NCI-H1417 (cell line): ENCODE data around the gene ENAM.
"Not testable (repeated sequence)": the region's sequence is repeated elsewhere in the genome, so short reads cannot be mapped to it uniquely, and the experiment has no call there.

Experiments used
- DNase-seq, 3 experiments: peaks; one replicate each; lab custom pipeline; 2025; lab: John Stamatoyannopoulos, UW

ENAM gene

GRCh38 chr4:70624226-70624793 is 4.2 kb upstream of the ENAM start:
- no peak for DNase-seq

GRCh38 chr4:70627620-70628019 is 924 bp upstream of the ENAM start:
- DNase-seq = no peak

GRCh38 chr4:70629469-70630090 is 1.0 kb downstream of the ENAM start:
- DNase-seq = no peak

DNA sequence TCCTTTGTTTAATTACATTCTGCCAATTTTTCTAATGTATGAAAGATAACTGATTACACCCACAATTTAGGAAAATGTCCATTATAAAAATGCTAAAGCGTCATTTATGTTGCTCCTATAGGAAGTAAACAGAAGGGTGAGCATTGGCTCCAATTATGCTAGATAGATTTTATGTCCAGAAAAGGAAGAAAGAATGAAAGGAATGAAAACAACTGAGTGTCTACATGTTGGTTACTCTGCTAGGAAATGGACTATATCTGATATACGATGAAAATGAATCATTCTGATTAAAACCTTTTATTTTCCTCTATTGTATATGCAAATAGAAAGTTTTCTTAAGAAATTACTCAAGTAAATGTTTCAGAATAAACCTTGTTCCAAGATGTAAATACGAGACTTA is 1.6 kb downstream of the ENAM start:
- DNase-seq = no peak

DNA sequence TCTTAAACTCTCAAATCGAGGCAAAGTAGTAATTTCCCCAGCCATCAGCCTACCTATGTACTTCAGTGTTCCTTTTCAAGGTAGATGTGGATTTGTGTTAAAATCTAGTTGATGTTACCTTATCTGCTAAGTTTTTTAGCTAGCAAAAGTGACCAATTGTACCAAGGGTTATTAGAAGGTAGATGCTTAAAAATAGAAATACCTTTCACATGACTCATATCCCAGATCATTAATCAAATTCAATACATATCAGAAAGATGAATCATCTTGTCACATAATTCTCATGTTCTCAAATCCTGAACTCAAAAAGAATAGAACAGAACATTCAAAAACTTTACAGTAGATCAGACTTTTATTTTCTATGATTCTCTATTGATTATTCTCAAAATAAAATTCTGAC is 3.5 kb downstream of the ENAM start:
- no peak for DNase-seq

DNA sequence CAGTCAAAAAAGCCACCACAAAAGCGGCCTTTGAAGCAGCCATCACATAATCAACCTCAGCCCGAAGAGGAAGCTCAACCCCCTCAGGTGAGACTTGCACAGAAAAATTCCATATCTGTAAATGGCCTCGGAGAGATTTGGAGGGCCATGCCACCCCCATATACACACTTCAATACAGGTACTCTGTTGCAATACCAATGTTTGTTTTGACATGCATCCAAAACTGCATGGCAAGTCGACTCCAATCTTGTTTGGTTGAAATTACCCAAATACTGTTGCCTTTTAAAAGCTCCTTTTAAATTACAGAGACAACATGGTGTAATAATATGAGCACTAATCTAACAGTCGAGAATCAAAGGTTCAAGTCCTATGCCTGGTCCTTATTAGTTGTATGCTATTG is 5.9 kb downstream of the ENAM start:
- no peak for DNase-seq

DNA sequence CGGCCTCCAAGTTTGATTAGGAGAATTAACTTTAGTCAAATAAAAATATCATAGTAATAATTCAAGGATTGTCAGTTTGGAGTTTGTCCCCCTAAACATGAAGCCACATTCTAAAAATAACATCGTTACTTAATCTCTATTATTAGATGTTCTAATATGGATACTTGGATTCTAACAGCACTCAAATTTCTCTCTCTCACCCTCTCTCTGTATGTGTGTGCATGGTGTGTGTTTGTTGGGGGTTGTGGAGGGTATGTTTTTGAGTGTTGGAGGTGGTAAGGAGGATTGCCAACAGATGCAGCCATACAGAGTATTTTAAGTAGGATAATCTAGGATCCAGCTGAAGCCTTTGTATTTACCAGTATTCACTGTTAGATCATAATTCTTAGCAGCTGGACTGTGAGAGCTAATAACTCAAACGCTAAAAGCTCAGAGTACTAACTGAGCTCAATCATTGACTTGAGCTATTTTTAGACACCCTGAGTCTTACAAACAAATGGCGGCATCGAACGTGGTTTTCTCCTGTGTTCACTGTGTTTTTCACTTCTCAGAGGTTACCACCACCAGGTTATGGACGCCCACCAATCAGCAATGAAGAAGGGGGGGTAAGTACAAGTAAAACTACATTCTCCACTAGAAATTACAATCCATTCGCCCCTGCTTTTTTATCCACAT is 8.8 kb downstream of the ENAM start:
- DNase-seq = peak; percentile 38 to 88 (median 69)

DNA sequence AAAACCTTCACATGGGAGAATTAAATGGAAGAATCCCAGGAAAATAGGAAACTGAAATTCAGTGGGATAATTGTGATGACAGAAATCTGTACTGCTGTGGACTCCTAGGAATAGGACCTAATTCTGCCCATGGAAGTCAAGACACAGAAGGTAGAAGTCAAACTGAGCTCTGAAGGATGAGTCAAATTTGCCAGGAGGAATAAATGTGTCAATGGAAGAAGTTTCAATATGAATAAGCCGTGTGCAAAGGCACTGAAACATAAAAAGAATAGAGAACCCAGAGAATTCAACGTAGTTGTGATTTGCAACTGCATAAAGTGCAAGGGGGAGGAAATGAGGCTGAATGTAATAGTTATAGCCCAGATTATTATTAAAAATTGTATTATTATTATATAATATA is 11.6 kb downstream of the ENAM start:
- no peak for DNase-seq

DNA sequence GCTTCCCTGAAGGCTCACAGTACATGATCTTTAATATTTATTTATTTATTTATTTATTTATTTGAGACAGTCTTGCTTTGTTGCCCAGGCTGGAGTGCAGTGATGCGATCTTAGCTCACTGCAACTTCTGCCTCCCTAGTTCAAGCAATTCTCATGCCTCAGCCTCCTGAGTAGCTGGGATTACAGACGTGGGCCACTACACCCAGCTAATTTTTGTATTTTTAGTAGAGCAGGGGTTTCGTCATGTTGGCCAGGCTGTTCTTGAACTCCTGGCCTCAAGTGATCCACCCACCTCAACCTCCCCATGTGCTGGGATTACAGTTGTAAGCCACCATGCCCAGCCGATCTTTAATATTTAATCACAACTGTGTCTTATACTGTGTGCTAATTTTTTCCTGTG is 22.2 kb downstream of the ENAM start:
- DNase-seq = not testable (repeated sequence)

DNA sequence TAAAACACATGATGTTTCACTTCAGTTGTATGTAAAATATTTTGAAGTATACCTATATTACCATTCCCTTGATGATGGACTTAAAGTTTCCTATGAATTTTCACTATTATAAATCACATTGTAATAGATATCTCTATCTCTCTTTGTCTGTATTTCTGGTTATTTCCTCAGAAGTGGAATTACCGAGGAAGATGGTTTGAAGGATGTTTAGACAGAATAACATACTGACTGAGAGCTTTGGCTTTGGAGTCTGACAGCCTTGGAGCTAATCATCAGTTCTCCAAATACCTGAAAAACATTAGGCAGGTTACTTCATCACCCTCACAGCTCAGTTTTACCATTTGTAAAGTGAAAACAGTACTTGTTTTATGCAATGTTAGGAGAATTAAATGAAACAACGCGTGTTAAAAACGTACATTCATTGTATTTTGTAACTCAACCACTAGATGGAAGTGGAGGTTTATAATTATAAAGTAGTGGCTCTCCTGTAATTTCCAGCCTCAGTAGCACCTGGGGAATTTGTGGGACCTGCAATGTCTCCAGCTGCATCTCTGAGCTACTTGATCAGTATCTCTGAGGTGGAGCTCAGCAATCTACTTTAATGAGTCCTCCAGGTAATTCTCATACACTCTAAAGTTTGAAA is 23.4 kb downstream of the ENAM start:
- DNase-seq = peak; percentile 7 to 65 (median 61)

GRCh38 chr4:70654605-70655011 is 26.1 kb downstream of the ENAM start:
- DNase-seq = no peak

- no peak for DNase-seq
Observed at GRCh38 chr4:70657326-70657725, 28.8 kb downstream of the ENAM start.

DNA sequence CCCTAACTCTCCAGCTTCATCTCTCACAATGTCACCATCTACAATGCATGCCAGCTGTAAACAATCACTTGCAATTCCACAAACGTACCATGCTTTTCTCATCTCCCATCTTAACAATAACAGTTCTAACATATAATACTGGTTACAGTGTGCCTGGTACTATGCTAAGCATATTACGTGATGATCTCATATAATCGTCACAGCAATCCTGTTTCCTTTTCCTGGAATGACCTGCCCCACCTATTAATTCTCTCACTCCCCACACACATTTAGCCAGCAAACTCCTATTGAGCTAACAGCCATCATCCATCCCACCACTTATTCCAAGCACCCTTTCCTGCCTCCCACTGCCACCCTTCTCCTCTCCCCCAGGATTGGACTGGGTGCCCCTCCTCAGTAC is 29.9 kb downstream of the ENAM start:
- no peak for DNase-seq

DNA sequence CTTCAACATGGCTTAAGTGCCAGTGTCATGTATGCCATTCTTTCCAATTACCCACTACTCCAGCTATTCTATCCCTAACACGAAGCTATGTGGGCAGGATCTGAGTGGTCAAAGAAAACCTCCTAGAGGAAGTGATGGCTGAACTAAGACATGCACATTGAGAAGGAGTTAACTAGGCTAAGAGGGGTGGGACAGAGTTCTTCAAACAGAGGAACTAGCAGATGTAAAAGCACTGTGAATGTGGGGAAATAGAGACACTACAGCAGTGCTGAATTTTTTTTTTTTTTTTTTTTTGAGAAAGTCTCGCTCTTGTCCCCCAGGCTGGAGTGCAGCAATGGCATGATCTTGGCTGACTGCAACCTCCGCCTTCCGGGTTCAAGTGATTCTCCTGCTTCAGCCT is 31.6 kb downstream of the ENAM start:
- DNase-seq = no peak

GRCh38 chr4:70661309-70661922 is 32.9 kb downstream of the ENAM start:
- DNase-seq = not testable (repeated sequence)

- no peak for DNase-seq
Observed at GRCh38 chr4:70666369-70666768, 37.8 kb downstream of the ENAM start, which contains the start of gene JCHAIN. JCHAIN (minus strand) TSS chr4:70666508; CDS start chr4:70666490, 18 bp downstream.

- no peak for DNase-seq
Observed at GRCh38 chr4:70667740-70668535, 39.4 kb downstream of the ENAM start.

DNA sequence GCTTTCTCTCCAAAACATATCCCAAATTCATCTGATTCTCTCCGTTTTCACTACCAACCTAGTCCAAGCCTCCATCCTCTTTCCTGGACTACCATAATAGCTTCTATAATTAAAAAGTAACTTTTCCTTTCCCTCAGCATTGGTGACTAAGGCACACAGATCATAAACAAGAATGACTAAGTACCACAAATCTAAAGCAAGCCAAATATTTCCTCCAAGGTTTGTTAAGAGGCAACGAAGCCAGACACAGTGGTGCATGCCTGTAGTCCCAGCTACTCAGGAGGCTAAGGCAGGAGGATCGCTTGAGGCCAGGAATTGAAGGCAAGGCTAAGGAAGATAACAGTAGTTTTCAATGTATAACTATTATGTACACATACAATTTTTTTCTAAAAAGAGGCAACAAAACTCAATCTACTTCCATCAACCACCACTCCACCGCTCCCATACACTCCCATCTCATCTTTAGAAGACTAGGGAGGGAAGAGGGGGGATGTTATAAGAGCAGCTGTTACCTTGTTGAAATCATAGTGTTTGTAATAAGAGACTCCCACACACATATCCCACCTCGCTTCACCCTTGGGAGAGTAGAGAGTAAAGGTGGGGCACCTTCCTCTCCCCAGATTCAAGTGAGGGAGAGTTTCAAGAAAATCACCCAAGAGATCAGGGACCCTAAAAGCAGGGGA is 41.9 kb downstream of the ENAM start:
- no peak for DNase-seq

GRCh38 chr4:70671091-70671490 is 42.5 kb downstream of the ENAM start:
- no peak for DNase-seq

GRCh38 chr4:70674191-70674590 is 45.6 kb downstream of the ENAM start:
- no peak for DNase-seq

DNA sequence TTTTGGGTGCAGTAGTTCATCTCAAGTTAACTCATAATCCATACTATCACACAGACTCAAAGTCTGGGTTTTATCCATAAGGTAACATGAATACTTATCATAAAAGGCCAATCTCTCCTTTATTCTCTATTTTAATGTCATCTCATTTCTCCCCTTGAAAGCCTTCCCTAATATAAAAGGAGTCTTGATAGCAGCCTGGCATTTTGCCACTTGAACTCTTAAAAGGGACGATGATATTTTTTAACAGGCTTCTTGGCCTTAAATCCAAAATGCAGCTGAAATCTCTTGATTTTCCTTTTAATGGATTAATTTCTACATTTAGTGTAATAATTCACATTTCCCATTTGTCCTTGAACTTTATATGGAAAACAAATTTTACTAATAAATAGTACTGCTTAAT is 46.2 kb downstream of the ENAM start:
- DNase-seq = no peak
